Measurements from ENCODE around the gene C19orf25.

C19orf25 gene

GRCh38 chr19:1427221-1427920 lies 51.6 kb downstream of the C19orf25 start:
- FAIRE-seq: no peak

- no peak for FAIRE-seq
Measured at GRCh38 chr19:1426736-1427135, 52.3 kb downstream of the C19orf25 start.

DNA sequence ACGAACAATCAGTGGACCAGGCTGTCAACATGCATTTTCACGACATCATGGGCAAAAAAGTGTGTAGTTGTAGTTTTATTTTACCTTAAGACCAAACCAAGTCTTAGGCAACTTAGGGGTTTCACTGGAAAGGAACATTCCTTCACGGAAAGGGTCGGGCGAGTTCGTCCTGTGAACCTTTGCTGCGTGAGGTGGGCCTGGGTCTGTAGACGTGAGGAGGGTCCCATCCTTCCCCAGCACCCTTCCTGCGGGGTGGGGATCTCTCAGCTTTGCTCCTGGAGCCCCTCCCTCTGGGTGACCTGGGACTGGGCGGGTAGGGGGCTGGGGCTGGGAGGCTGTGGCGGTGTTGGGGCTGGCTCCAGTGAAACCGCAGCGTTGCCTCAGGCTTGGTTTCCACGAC lies 53.1 kb downstream of the C19orf25 start:
- FAIRE-seq: no peak

DNA sequence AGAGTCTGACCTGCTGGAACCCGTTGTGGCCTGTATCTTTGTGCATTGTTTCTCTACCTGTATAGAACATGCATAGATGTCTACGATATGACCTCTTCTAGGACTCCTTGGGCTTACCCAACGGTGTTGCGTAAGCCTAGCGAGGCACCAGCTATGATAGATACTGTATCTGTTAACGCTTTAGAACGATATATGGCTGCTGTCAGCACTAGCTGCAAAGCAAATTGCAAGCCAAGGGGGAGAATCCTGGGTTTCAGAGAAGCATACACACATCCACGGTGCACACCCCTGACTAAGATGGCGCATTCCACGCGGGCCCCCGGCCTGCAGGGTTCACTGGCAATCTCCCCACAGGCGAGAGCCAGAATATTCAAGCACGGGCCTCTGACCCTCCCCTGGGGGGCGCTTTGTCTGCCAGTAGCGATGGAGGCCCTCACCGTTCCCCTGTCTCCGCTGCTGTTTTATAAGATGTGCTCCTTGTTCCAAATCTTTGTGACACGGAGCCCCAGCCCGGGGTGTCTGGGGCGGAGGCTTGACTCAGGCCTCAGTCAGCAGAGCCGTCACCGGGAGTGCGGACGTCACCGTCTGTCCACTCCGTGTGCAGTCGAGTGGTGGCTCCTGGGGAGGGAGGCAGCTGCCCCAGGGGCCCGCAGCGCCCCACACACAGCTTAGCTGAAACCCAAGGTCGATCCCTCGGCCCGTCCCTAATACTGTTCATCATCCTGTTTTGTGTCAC lies 53.7 kb downstream of the C19orf25 start:
- no peak for FAIRE-seq

DNA sequence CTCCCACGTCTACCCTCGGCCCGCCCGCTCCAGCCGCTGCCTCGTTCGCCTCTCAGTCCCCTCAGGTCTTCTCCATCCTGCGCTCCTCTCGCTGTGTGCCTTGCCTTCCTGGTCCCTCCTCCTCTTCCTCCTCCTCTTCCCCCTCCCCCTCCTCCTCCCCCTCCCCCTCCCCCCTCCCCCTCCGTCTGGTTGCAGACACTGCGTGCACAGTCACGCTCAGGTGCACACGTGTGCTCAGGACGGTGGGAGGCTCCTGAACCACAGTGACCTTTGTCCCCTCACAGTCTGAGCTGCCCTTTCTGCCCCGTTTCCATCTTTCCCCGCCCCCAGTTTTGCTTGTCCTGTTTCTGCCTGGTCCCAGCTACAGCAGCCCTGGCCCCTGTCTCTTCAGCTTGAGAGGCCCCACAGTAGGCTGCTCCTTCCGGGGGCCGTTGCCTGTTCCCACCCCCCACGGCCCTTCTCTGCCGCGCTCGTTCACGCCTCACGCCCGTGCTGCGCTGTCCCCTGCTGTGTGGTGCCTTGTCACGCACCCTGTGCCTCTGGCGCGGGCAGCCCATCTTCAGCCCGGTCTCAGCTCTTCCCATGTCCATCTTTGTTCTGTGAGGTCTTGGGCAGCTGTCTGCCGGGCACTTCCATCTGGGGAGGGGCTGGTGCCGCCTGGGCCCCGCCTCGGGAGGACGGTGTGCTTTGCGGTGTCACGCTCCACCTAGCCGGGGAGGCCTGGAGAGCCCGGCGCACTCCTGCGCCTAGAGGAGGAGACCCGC lies 54.6 kb downstream of the C19orf25 start:
- no peak for FAIRE-seq

GRCh38 chr19:1423436-1424191 lies 55.4 kb downstream of the C19orf25 start:
- no peak for FAIRE-seq
